T-cell (primary cell): ENCODE results near the gene GABRG3. TPM values are rescaled to one million over a fixed set of nuclear protein-coding genes. Genes with fewer than 3 reads are reported as not detected.

Experiments
- ATAC-seq, 4 experiments: fragments of 200-7000 bp in 3 of 4; fragments of 150-1000 bp in 1 of 4; cut with Tn5 transposase; replicated peaks in 1 of 4; 1 replicate in 3 of 4; 2 replicates in 1 of 4; pipeline ENCODE4 v1.10.0; 2021; ENCODE audit warnings: moderate library complexity in 3 of 4, mild to moderate bottlenecking in 2 of 4, moderate number of reproducible peaks in 1 of 4
- CTCF ChIA-PET, 2 donors: fragments of 300-600 bp; sonication (Branson Sonifier 250); formaldehyde crosslinking; loops; one replicate each; lab custom pipeline; 2022; ENCODE audit warnings: antibody characterized with exemption in 2 of 2; lab: Charles Lee
- POLR2A ChIA-PET, 2 donors: fragments of 300-600 bp; sonication (Branson Sonifier 250); formaldehyde crosslinking; loops; one replicate each; lab custom pipeline; 2022; ENCODE audit warnings: antibody characterized with exemption in 2 of 2; lab: Charles Lee
- DNase-seq, 35 experiments: peaks; one replicate each; pipeline versions ENCODE4 v3.0.0 to v3.0.0-alpha.2; 2013 to 2023
- H3K27ac ChIP-seq: one replicate; pipeline ENCODE4 v1.5.1; 2013; ENCODE audit warnings: low read length
- H3K27me3 ChIP-seq, 2 experiments: replicated peaks in 1 of 2; 1 replicate in 1 of 2; 2 replicates in 1 of 2; pipeline versions ENCODE4 v1.6.1 to v1.7.0; 2013; ENCODE audit warnings: low read length in 1 of 2, mixed read lengths in 1 of 2; ENCODE audit not compliant: control insufficient read depth in 2 of 2, insufficient read depth in 2 of 2; ENCODE audit errors: extremely low read depth in 1 of 2
- H3K36me3 ChIP-seq, 2 donors: 1 replicate in 1 of 2; 2 replicates in 1 of 2; pipeline versions ENCODE4 v1.6.1 to v1.7.0; 2013; ENCODE audit warnings: low read length in 1 of 2; ENCODE audit not compliant: control insufficient read depth in 2 of 2, insufficient read depth in 1 of 2; ENCODE audit errors: extremely low read depth in 1 of 2
- H3K4me1 ChIP-seq, 2 experiments: 1 replicate in 1 of 2; 2 replicates in 1 of 2; pipeline versions ENCODE4 v1.6.1 to v1.7.0; 2013; ENCODE audit warnings: low read length in 2 of 2, mixed read lengths in 1 of 2; ENCODE audit not compliant: insufficient read depth in 2 of 2, control insufficient read depth in 1 of 2; ENCODE audit errors: extremely low read depth in 1 of 2
- H3K4me3 ChIP-seq, 2 donors: 1 replicate in 1 of 2; 2 replicates in 1 of 2; pipeline versions ENCODE4 v1.5.1 to v1.7.0; 2013; ENCODE audit warnings: mild to moderate bottlenecking in 2 of 2, low read length in 1 of 2, moderate library complexity in 1 of 2; ENCODE audit not compliant: control insufficient read depth in 1 of 2; ENCODE audit errors: extremely low read depth in 1 of 2
- H3K9me3 ChIP-seq: 2 replicates; pipeline ENCODE4 v1.7.0; 2013
- H3K27ac Mint-ChIP-seq, 2 donors: one replicate each; pipeline ENCODE4 v1.8.0; 2020 to 2021; ENCODE audit warnings: mild to moderate bottlenecking in 2 of 2, mixed read lengths in 2 of 2
- H3K27me3 Mint-ChIP-seq, 2 donors: one replicate each; pipeline ENCODE4 v1.8.0; 2021 to 2022; ENCODE audit warnings: mixed read lengths in 2 of 2
- H3K36me3 Mint-ChIP-seq: one replicate; pipeline ENCODE4 v1.8.0; 2021; ENCODE audit warnings: mixed read lengths
- H3K4me1 Mint-ChIP-seq, 3 donors: one replicate each; pipeline ENCODE4 v1.8.0; 2020 to 2022; ENCODE audit warnings: mixed read lengths in 3 of 3, mild to moderate bottlenecking in 1 of 3
- H3K4me3 Mint-ChIP-seq, 3 donors: one replicate each; pipeline ENCODE4 v1.8.0; 2020 to 2022; ENCODE audit warnings: mild to moderate bottlenecking in 3 of 3, mixed read lengths in 3 of 3, moderate library complexity in 3 of 3
- H3K9me3 Mint-ChIP-seq, 3 donors: one replicate each; pipeline ENCODE4 v1.8.0; 2020 to 2022; ENCODE audit warnings: mixed read lengths in 3 of 3
- WGBS: methylation state at CpG from one replicate; pipeline ENCODE4 v1.1.5; 2013; ENCODE audit warnings: missing lambda C conversion rate; ENCODE audit not compliant: insufficient coverage; 5-methylcytosine and 5-hydroxymethylcytosine counted together
- total RNA-seq, 35 experiments: library from RNA in 6 of 35; stranded (reverse) in 6 of 35; fragments of 120-200 nt in 1 of 35; gene quantifications; one replicate each; pipeline versions ENCODE4 v1.2.1 to v1.2.4 and lab custom pipeline; 2013 to 2026

Gene GABRG3
- total RNA-seq, 5 donors from 2014 or later (not counting 1 experiment from before 2014, with no cell fraction given) = not detected

DNA sequence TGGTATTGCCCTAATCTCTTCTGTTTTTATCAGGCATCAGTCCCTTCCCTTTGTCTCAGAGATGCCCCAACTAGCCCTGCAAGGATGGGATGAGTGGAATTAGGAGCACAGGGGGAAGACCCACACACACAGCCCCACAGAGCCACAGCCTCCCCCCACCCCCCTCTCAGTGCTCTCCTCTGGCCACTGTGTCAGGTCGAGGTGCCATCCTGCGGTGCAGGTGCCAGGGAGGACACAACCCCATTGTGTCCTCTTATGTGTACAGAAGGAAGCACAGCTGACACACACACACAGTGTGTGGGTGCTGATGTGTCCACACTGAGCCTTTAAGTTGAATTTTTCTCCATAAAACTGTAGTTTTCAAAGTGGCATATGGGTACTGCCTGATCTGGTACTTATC is 593.7 kb downstream of the GABRG3 start:
- H3K9me3 Mint-ChIP-seq = peaks cover 13 to 30% (median 20%) of the 10 kb centered on the region in 3 donors
- H3K36me3 Mint-ChIP-seq = no peaks in the 10 kb centered on the region
- H3K4me3 Mint-ChIP-seq = no peak overlapping the region
- DNase-seq (no peak), ATAC-seq (no peak)
- POLR2A ChIA-PET = no interaction called here
- Histone ChIP-seq H3K9me3 (peaks cover 3% of the 10 kb centered on the region), H3K27me3 (no peaks in the 10 kb centered on the region), H3K4me1 (no peaks in the 10 kb centered on the region), H3K4me3 (no peak overlapping the region), H3K36me3 (no peaks in the 10 kb centered on the region), H3K27ac (no peak overlapping the region)
- no peak overlapping the region for H3K27ac Mint-ChIP-seq
- WGBS = no CpG with 5 or more reads among the region's 2 CpGs
- no peaks in the 10 kb centered on the region for H3K27me3 Mint-ChIP-seq
- CTCF ChIA-PET = no interaction called here
- H3K4me1 Mint-ChIP-seq = no peaks in the 10 kb centered on the region

DNA sequence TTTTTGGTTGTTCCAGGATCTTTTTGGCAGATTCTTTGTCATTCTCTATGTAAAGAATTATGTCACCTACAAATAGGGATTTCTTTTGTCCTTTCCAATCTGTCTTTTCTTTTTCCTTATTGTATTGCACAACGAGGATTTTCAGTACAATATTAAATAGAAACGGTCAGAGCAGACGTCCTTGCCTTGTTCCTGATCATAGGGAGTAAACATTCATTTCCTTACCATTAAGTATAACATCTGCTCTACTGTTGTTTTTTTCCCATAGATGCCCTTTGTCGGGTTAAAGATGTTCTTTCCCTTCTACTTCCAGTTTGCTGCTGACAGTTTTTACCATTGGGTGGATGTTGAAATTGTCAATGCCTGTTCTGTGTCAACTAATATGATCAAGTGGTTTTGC is 599.8 kb downstream of the GABRG3 start:
- no peak for ATAC-seq
- H3K27ac ChIP-seq = no peak overlapping the region
- H3K36me3 ChIP-seq = no peaks in the 10 kb centered on the region
- no peaks in the 10 kb centered on the region for H3K27me3 ChIP-seq
- H3K9me3 ChIP-seq = no peaks in the 10 kb centered on the region
- ChIA-PET CTCF (no interaction called here), POLR2A (no interaction called here)
- H3K36me3 Mint-ChIP-seq = no peaks in the 10 kb centered on the region
- no peaks in the 10 kb centered on the region for H3K27me3 Mint-ChIP-seq
- no CpG with 5 or more reads among the region's 4 CpGs for WGBS
- H3K27ac Mint-ChIP-seq = no peak overlapping the region
- no peaks in the 10 kb centered on the region for H3K4me1 Mint-ChIP-seq
- H3K4me1 ChIP-seq = no peaks in the 10 kb centered on the region
- H3K4me3 ChIP-seq = no peak overlapping the region
- H3K9me3 Mint-ChIP-seq = peaks cover 0 to 16% (median 7%) of the 10 kb centered on the region in 3 donors
- DNase-seq = no peak
- no peak overlapping the region for H3K4me3 Mint-ChIP-seq

DNA sequence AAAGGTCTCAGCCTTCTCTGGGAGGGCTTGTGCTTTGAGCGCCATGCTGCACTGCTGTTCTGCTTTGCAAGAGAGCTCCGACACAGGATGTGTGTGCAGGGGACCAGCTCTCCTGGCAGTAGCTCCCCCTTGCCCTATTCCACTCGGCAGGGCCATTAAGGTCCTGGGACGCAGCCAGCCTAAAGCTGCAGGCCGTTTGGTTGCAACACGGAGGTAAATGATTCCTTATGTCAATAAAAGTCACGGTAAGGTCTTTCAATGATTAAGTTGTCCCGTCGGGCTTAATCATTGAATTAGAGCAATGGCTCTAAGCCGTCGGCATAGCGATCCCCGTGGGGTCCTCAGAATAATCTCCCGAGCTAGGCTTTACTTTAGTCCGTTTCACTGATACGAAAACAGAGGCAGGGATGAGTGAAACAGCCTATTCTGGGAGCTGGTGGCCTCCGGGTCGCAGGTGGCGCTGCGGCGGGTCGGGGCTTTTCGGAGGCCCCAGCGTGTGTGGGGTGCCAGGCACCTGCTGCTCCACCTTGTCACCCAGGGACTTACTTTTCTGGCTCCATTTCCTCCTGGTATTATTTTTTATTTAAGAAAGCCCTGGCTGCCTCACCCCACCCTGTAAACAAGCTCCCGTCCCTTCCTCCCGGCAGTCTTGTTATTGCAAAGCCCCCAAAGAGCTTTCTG is 603.0 kb downstream of the GABRG3 start:
- 79% methylated on average over 20 of the region's 26 CpGs for WGBS
- H3K36me3 Mint-ChIP-seq = no peaks in the 10 kb centered on the region
- ATAC-seq = no peak
- Histone ChIP-seq H3K27me3 (no peaks in the 10 kb centered on the region), H3K4me3 (no peak overlapping the region), H3K27ac (no peak overlapping the region), H3K36me3 (no peaks in the 10 kb centered on the region), H3K4me1 (no peaks in the 10 kb centered on the region), H3K9me3 (no peaks in the 10 kb centered on the region)
- no peak overlapping the region for H3K27ac Mint-ChIP-seq
- CTCF ChIA-PET = no interaction called here
- H3K27me3 Mint-ChIP-seq = no peaks in the 10 kb centered on the region
- H3K4me3 Mint-ChIP-seq = no peak overlapping the region
- H3K4me1 Mint-ChIP-seq = no peaks in the 10 kb centered on the region
- DNase-seq = no peak
- POLR2A ChIA-PET = no interaction called here
- peaks cover 0 to 24% (median 3%) of the 10 kb centered on the region in 3 donors for H3K9me3 Mint-ChIP-seq

DNA sequence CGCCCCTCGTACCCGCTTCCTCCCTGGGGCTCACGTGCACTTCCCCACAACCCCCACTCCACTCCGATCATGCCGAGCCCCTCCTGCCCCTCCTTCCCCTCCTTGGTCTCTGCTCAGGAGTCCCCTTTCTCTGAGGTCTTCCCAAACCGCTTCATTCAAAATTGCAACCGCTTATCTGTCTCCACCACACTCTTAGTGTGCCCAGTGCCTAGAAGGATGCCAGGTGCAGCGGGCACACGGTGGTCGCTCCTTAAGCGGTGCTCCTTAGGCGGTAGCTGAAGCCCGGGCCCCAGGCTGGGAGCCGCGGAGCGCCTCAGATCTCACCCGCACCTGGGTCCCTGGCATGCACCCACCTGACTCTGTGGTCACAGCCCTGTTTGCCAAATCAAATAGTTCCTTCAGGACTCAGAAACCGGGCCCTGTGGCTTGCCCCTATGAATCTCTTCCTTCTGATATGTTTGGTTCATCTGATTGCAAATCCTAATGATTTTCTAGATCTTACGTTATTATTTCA is 603.6 kb downstream of the GABRG3 start:
- Mint-ChIP-seq H3K27ac (no peak overlapping the region), H3K4me1 (no peaks in the 10 kb centered on the region), H3K9me3 (peaks cover 0 to 21% (median 3%) of the 10 kb centered on the region in 3 donors), H3K4me3 (no peak overlapping the region), H3K36me3 (no peaks in the 10 kb centered on the region), H3K27me3 (no peaks in the 10 kb centered on the region)
- POLR2A ChIA-PET = no interaction called here
- no peaks in the 10 kb centered on the region for H3K27me3 ChIP-seq
- DNase-seq (no peak), ATAC-seq (no peak)
- H3K9me3 ChIP-seq = no peaks in the 10 kb centered on the region
- no peaks in the 10 kb centered on the region for H3K4me1 ChIP-seq
- CTCF ChIA-PET = no interaction called here
- H3K4me3 ChIP-seq = no peak overlapping the region
- WGBS = 88% methylated on average over 15 of the region's 20 CpGs
- H3K27ac ChIP-seq = no peak overlapping the region
- H3K36me3 ChIP-seq = no peaks in the 10 kb centered on the region

DNA sequence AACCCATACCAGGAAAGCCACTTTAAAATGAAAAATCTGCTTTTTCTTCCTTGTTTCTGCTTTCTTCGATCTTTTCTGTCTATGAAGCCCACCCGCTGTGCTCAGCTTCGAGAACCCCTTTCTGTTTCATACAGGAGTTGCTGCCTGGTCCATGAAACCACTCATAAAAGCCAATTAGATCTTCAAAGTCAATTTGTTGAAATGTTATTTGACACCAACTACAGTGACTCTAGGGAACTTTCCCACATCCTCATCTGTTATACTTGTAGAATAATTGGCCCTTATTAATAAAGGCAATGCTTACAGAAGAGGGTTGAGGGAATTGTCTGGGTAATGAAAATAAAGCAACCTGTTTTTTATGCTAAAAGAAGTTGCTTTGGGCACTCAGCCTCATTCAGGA is 604.5 kb downstream of the GABRG3 start:
- Histone ChIP-seq H3K27me3 (no peaks in the 10 kb centered on the region), H3K9me3 (no peaks in the 10 kb centered on the region), H3K27ac (no peak overlapping the region), H3K36me3 (no peaks in the 10 kb centered on the region), H3K4me1 (no peaks in the 10 kb centered on the region), H3K4me3 (no peak overlapping the region)
- CTCF ChIA-PET = no interaction called here
- POLR2A ChIA-PET = no interaction called here
- H3K9me3 Mint-ChIP-seq = peaks cover 0 to 26% (median 3%) of the 10 kb centered on the region in 3 donors
- no peak for DNase-seq
- no peak for ATAC-seq
- H3K4me3 Mint-ChIP-seq = no peak overlapping the region
- H3K36me3 Mint-ChIP-seq = no peaks in the 10 kb centered on the region
- no peaks in the 10 kb centered on the region for H3K4me1 Mint-ChIP-seq
- H3K27me3 Mint-ChIP-seq = no peaks in the 10 kb centered on the region
- no peak overlapping the region for H3K27ac Mint-ChIP-seq
- 67% methylated on average over 2 of the region's 3 CpGs for WGBS

DNA sequence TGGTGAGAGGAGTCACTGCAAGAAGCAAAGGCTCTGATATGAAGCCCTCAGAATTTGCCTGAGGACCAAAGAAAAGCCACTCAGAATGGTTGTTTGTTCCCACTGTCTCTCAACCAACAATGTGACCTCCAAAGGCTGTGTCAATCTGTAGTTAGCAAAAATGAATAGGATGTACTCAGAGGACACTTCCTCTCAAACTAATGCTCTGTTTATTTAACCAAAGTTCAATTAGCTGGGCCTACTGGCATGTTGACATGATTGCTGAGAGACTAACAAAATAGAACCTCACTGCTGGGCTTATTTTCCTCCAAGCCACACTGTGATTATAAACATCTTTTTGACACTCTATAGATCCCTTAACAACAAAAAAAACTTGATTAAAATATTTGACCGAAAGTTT is 605.6 kb downstream of the GABRG3 start:
- H3K4me3 ChIP-seq = no peak overlapping the region
- no peaks in the 10 kb centered on the region for H3K27me3 ChIP-seq
- no peaks in the 10 kb centered on the region for H3K4me1 ChIP-seq
- H3K9me3 ChIP-seq = no peaks in the 10 kb centered on the region
- H3K27ac Mint-ChIP-seq = no peak overlapping the region
- ChIA-PET CTCF (no interaction called here), POLR2A (no interaction called here)
- no peaks in the 10 kb centered on the region for H3K27me3 Mint-ChIP-seq
- no peak for ATAC-seq
- H3K27ac ChIP-seq = no peak overlapping the region
- peaks cover 0 to 22% (median 3%) of the 10 kb centered on the region in 3 donors for H3K9me3 Mint-ChIP-seq
- no peaks in the 10 kb centered on the region for H3K36me3 ChIP-seq
- no peak for DNase-seq
- no peaks in the 10 kb centered on the region for H3K36me3 Mint-ChIP-seq
- WGBS = no CpG with 5 or more reads among the region's 1 CpG
- no peak overlapping the region for H3K4me3 Mint-ChIP-seq
- H3K4me1 Mint-ChIP-seq = no peaks in the 10 kb centered on the region
